ENCODE measurements around the gene INTS14.
"Not testable (repeated sequence)": the region's sequence is repeated elsewhere in the genome, so short reads cannot be mapped to it uniquely, and the experiment has no call there.

The INTS14 gene

GRCh38 chr15:65577129-65577996 lies 33.6 kb downstream of the INTS14 start:
- no peak for DNase-seq

GRCh38 chr15:65576664-65577063 lies 34.3 kb downstream of the INTS14 start:
- DNase-seq: no peak

DNA sequence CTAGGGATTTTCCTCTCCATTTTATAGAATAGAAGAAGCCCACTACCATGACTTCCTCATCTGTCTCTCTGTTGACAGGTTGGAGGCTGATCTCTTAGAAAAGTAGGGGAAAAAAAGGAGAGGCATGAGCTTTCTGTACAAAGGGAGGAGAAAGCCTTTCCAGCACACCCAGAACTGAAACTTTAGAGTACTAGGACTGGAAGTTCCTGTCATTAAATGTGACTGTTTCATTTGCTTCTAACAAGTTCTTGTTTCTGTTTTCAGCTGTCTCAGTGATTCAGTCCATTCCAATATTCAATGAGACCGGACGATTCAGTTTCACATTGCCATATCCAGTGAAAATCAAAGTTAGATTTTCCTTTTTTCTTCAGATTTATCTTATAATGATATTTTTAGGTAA lies 39.0 kb downstream of the INTS14 start:
- no peak for DNase-seq

GRCh38 chr15:65569728-65570127 lies 41.2 kb downstream of the INTS14 start:
- no peak for DNase-seq

- DNase-seq: no peak
These were observed 49.0 kb downstream of the INTS14 start for GRCh38 chr15:65561934-65562333.

DNA sequence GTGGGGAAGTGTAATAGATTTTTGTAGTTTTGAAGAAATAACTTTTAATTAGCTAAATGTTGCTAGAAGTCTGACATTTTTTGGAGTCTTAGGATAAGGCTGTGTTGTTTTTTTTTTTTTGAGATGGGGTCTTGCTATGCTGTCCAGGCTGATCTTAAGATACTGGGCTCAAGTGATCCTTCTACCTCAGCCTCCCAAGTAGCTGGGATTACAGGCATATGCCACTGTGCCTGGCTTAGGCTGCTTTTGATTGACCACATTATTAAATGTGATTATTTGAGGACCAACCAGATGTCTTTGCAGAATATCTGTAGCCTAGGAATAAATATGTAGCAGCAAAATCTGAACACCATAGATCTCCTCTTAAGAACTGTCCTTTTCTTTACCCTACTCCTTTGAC lies 51.0 kb downstream of the INTS14 start:
- DNase-seq: no peak

- no peak for DNase-seq
These were observed 51.8 kb downstream of the INTS14 start for GRCh38 chr15:65558997-65559760.

- no peak for DNase-seq
These were observed 52.6 kb downstream of the INTS14 start for GRCh38 chr15:65558336-65558735.

- DNase-seq: no peak
These were observed 54.3 kb downstream of the INTS14 start for GRCh38 chr15:65556622-65557021.

- no peak for DNase-seq
These were observed 57.2 kb downstream of the INTS14 start for GRCh38 chr15:65553691-65554090.

- DNase-seq: not testable (repeated sequence)
These were observed 58.1 kb downstream of the INTS14 start for GRCh38 chr15:65552851-65553250.

- DNase-seq: no peak
These were observed 59.7 kb downstream of the INTS14 start for GRCh38 chr15:65551183-65551582.

- DNase-seq: no peak
These were observed 60.2 kb downstream of the INTS14 start for GRCh38 chr15:65550681-65551098.

DNA sequence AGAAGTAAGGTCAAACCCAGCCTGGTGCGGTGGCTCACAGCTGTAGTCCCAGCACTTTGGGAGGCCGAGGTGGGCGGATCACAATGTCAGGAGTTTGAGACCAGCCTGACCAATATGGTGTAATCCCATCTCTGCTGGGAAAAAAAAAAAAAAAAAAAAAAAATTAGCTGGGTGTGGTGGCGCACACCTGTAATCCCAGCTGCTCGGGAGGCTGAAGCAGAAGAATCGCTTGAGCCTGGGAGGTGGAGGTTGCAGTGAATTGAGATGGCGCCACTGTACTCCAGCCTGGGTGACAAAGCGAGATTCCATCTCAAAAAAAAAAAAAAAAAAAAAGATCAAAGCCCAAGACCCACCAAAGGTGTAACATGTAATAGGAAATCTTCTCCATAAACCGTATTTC lies 61.6 kb downstream of the INTS14 start:
- not testable (repeated sequence) for DNase-seq

DNA sequence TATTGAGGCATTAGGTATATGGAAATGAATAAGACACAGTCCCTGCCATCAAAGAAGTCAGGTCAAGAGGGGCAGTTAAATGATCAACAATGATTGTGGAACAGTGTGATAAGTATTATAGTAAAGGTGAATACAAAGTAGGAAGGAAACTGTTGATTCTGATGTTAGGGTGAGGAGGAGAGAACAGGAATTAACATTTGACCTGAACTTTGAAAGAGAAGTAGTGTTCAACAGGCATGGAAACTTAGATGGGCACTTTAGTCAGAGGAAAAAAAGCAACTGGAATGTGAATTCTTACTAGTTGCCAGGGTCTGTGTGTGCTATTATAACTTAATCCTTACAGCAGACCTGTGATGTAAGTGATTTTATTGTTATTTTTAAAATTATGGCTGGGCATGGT lies 63.1 kb downstream of the INTS14 start:
- DNase-seq: no peak

DNA sequence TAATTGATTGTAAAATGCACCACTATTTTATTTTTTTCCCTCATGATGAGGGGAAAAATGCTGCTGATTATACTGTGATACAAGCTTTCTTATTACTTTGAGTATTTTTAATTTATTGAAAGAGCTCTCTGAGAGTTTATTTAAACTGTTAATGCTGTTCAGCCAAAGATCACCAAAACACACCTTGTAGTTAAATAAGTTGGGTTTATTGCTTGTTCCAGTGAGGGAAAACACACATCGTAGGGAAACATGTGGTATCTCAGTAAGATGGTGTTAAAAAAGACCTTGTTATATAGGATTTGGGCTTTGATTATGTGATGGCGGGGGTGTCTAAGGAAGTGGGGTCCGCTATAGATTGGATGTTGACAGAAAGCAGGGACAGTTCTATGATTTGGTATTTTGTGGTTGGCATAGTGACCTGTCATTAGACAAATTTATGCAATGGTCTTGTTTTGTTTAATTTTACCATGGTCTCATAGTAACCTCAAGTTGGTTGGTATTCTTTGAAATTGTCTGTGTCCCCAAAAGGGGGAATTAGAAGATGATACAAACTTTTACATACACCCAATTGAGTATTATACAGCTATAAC lies 69.6 kb downstream of the INTS14 start:
- no peak for DNase-seq

GRCh38 chr15:65540314-65540713 lies 70.6 kb downstream of the INTS14 start:
- no peak for DNase-seq

DNA sequence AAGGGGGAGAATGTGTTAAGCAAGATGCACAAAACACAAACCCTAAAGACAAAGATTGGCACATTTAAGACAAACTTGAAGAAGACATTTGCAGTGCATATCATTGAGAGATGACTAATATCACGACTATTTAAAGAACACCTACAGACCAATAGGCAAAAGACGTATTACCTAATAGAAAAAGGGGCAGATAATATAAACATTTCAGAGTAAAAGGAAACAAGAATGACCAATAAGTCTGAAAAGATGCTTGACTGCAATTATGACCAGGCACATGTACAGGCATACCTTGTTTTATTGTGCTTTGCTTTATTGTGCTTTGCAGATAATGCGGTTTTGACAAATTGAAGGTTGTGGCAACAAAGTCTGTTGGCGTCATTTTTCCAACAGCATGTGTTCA lies 75.7 kb downstream of the INTS14 start:
- no peak for DNase-seq

DNA sequence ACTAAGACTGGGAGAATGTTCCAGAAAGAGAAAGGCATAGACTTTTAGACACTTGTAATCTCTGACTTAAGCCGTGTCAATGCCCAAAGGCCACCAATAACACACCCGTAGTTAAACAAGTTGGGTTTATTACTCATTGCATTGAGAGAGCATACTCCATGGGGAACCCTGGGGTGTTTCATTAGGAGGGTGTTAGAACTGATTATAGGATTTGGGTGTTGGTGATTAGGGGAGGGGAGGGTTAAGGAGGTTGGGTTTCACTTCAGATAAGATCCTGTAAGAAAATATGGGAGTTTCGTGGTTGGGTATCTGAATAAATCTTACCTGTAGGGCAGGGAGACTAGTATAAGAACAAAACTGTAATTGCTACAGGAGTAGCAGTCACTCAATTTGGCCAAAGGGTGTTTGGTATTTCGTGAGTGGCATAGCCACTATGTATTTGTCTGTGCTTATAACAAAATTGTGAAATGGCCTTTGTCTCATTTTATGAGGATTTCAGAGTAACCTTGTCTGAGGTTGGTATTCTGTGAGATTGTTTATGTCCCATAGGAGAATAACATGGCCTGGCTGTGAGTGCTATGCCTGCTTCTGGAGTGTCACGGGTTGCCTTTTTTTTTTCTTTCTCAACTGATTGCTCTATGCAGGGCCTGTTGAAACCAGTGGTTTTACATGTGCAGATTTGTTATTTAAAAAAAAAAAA lies 77.7 kb downstream of the INTS14 start:
- no peak for DNase-seq

DNA sequence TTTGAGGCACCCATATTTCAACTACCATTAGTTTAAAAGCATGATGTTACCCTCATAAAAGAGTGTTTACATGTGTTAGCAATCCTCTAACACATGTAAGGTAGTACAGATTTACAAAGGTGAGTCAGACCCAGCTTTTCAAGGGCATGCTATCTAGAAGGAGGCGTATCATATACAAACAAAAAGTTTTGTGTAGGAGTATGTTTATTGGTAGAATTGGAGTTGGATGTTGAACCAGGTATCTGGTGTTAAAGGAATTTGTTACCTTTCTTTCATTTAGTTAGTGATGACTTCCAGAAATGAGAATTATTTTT lies 78.2 kb downstream of the INTS14 start:
- DNase-seq: no peak

GRCh38 chr15:65530318-65531111 lies 80.4 kb downstream of the INTS14 start, which contains the start of gene HACD3:
HACD3 (plus strand) TSS chr15:65530463; CDS start chr15:65530632, 169 bp downstream.
- peak; percentile 46 for DNase-seq

DNA sequence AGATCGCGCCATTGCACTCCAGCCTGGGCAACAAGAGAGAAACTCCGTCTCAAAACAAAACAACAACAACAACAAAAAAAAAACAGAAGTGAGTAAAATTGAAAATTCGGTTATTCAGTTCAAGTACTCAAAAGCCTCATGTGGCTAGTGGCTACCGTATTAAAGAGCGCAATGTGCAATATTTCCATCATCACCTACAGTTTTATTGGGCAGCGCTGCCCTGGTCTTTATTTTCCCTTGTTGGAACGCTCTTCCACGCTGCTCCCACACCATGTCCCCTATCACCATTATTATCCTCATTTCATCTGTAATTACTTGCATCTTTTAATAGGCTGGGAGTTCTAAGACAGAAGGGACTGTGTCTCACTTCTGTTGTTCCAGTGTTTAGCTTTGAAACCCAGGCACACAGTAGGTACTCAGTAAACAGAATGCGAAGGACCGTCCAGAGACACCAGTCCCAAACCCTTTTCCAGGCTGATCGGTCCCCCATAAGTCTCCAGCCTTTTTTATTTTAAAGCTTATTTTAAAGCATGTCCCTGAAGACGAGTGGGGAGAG lies 81.1 kb downstream of the INTS14 start:
- no peak for DNase-seq
